Measurements from ENCODE around the gene PORCN.
A peak's percentile ranks its signal among the peaks of the same experiment; 100 is the strongest.
"Not testable (repeated sequence)": the region's sequence is repeated elsewhere in the genome, so short reads cannot be mapped to it uniquely, and the experiment has no call there.

The PORCN gene

DNA sequence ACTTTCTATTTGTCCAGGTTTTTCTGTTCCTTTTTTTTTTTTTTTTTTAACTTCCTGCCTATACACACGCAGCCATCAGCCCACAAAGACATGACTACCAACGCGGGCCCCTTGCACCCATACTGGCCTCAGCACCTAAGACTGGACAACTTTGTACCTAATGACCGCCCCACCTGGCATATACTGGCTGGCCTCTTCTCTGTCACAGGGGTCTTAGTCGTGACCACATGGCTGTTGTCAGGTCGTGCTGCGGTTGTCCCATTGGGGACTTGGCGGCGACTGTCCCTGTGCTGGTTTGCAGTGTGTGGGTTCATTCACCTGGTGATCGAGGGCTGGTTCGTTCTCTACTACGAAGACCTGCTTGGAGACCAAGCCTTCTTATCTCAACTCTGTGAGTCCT, 14.9 kb downstream of the PORCN start:
- no peaks in the 10 kb centered on the region for H3K9me3 ChIP-seq (ENCODE audit: control insufficient read depth, low read length)
- peaks cover 27% of the 10 kb centered on the region for H3K36me3 ChIP-seq (ENCODE audit: control insufficient read depth, insufficient read depth, low read length, severe bottlenecking)
- H3K9ac ChIP-seq (ENCODE audit: low read length): no peak overlapping the region
- no peak for DNase-seq (ENCODE audit: low read depth)
- no peaks in the 10 kb centered on the region for H3K27me3 ChIP-seq (replicated peaks; ENCODE audit: control insufficient read depth, insufficient read depth, low read length)
- peaks cover 3% of the 10 kb centered on the region for H3K4me1 ChIP-seq (ENCODE audit: control insufficient read depth, insufficient read depth, low read length)
- no peak overlapping the region for H3K4me3 ChIP-seq (ENCODE audit: low read length)

DNA sequence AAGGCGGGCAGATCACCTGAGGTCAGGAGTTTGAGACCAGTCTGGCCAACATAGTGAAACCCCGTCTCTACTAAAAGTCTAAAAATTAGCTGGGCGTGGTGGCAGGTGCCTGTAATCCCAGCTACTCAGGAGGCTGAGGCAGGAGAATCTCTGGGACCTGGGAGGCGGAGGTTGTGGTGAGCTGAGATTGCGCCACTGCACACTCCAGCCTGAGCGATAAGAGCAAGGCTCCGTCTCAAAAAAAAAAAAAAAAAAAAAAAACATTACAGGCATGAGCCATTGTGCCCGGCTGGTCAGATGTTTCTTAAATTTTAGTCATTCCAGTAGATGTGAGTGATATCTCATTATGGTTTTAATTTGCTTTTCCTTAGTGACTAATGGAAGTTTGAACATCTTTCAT, 17.1 kb downstream of the PORCN start:
- not testable (repeated sequence) for H3K9ac ChIP-seq (ENCODE audit: low read length); H3K9me3 ChIP-seq (ENCODE audit: control insufficient read depth, low read length); DNase-seq (ENCODE audit: low read depth); H3K4me3 ChIP-seq (ENCODE audit: low read length); H3K4me1 ChIP-seq (ENCODE audit: control insufficient read depth, insufficient read depth, low read length); H3K27me3 ChIP-seq (replicated peaks; ENCODE audit: control insufficient read depth, insufficient read depth, low read length)
- peaks cover 30% of the 10 kb centered on the region for H3K36me3 ChIP-seq (ENCODE audit: control insufficient read depth, insufficient read depth, low read length, severe bottlenecking)

DNA sequence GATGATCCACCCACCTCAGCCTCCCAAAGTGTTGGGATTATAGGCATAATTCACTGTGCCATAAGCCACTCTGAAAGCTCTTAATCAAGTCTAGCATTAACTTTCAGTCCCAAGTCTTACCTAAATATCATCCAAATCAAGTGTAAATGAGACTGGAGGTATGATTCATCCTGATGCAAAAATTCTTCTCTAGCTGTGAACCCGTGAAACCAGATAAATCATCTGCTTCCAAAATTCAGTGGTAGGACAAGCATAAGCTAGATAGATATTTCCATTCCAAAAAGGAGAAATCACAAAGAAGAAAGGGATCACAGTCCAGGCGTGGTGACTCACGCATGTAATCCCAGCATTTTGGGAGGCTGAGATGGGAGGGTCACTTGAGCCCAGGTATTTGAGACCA, 21.9 kb downstream of the PORCN start:
- Histone ChIP-seq H3K9me3 (ENCODE audit: control insufficient read depth, low read length) (no peaks in the 10 kb centered on the region), H3K4me1 (ENCODE audit: control insufficient read depth, insufficient read depth, low read length) (peaks cover 24% of the 10 kb centered on the region), H3K36me3 (ENCODE audit: control insufficient read depth, insufficient read depth, low read length, severe bottlenecking) (peaks cover 24% of the 10 kb centered on the region), H3K27me3 (replicated peaks; ENCODE audit: control insufficient read depth, insufficient read depth, low read length) (no peaks in the 10 kb centered on the region), H3K4me3 (ENCODE audit: low read length) (no peak overlapping the region), H3K9ac (ENCODE audit: low read length) (peak overlapping the region; percentile 83)
- DNase-seq (ENCODE audit: low read depth): no peak

DNA sequence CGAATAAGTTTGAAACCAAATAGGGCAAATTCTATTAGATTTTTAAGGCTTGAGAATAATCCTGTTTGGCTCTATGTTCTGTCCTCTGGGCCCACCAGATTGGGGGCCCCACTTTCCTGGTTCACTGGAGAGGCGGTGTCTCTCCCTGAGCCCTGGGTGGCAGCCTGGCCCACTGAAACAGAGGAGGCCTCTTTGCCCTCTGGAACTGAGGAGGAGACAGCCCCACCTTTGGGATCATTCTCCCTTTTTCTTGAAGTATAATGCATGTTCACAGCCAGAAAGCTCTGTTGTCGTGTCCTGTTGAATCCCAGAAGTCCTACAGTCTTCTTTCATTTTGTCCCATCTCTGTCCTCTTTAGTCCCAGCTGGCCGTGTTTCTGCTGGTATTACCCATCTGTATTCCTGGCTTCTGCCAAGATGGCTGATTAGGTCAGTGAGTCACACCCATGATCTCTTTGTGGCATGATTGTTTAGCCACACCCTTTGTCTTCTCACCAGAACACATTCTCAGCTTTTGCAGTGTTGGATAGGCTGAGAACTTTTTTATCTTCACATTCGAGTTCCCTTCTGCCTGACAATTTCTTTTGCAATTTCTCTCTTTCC, 22.7 kb downstream of the PORCN start:
- Histone ChIP-seq H3K36me3 (ENCODE audit: control insufficient read depth, insufficient read depth, low read length, severe bottlenecking) (peaks cover 24% of the 10 kb centered on the region), H3K27me3 (replicated peaks; ENCODE audit: control insufficient read depth, insufficient read depth, low read length) (no peaks in the 10 kb centered on the region), H3K9ac (ENCODE audit: low read length) (peak overlapping the region; percentile 83), H3K9me3 (ENCODE audit: control insufficient read depth, low read length) (no peaks in the 10 kb centered on the region), H3K4me1 (ENCODE audit: control insufficient read depth, insufficient read depth, low read length) (peaks cover 25% of the 10 kb centered on the region), H3K4me3 (ENCODE audit: low read length) (peak overlapping the region; percentile 43)
- peak; percentile 61 for DNase-seq (ENCODE audit: low read depth)

DNA sequence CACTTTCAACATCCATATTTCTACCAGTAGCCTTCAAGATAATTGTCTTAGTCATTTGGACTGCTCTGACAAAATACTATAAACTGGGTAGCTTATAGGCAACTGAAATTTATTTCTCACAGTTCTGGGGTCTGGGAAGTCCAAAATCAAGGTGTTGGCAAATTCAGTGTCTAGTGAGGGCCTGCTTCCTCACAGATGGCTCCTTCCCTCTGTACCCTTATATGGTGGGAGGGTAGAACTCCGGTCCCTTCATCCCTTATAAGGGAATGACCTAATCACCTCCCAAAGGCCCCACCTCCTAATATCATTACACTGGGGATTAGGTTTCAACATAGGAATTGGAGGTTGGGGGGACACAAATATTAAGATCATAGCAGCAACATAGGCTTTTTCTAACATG, 23.4 kb downstream of the PORCN start:
- Histone ChIP-seq H3K4me3 (ENCODE audit: low read length) (peak overlapping the region; percentile 43), H3K36me3 (ENCODE audit: control insufficient read depth, insufficient read depth, low read length, severe bottlenecking) (peaks cover 17% of the 10 kb centered on the region), H3K27me3 (replicated peaks; ENCODE audit: control insufficient read depth, insufficient read depth, low read length) (no peaks in the 10 kb centered on the region), H3K4me1 (ENCODE audit: control insufficient read depth, insufficient read depth, low read length) (peaks cover 29% of the 10 kb centered on the region), H3K9ac (ENCODE audit: low read length) (peak overlapping the region; percentile 83), H3K9me3 (ENCODE audit: control insufficient read depth, low read length) (no peaks in the 10 kb centered on the region)
- DNase-seq (ENCODE audit: low read depth): no peak

DNA sequence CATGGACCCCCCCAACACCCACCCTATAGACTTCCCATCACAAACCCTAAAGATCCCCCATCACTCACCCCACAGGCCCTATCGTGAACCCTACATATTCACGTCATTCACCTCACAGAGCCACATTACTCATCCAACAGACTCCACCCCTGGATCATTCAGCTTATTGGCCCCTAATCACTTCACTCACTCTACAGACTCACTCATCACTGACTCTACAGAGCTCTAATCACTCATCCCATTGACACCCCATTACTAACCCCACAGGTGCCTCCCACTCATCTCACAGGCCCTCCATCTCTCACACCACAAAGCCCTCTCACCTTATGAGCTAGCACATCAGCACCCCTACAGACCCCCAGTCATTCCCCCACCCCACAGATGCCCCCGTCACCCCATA, 24.4 kb downstream of the PORCN start:
- Histone ChIP-seq H3K36me3 (ENCODE audit: control insufficient read depth, insufficient read depth, low read length, severe bottlenecking) (peaks cover 8% of the 10 kb centered on the region), H3K9me3 (ENCODE audit: control insufficient read depth, low read length) (no peaks in the 10 kb centered on the region), H3K9ac (ENCODE audit: low read length) (no peak overlapping the region), H3K4me3 (ENCODE audit: low read length) (no peak overlapping the region), H3K4me1 (ENCODE audit: control insufficient read depth, insufficient read depth, low read length) (peaks cover 34% of the 10 kb centered on the region), H3K27me3 (replicated peaks; ENCODE audit: control insufficient read depth, insufficient read depth, low read length) (no peaks in the 10 kb centered on the region)
- DNase-seq (ENCODE audit: low read depth): no peak

DNA sequence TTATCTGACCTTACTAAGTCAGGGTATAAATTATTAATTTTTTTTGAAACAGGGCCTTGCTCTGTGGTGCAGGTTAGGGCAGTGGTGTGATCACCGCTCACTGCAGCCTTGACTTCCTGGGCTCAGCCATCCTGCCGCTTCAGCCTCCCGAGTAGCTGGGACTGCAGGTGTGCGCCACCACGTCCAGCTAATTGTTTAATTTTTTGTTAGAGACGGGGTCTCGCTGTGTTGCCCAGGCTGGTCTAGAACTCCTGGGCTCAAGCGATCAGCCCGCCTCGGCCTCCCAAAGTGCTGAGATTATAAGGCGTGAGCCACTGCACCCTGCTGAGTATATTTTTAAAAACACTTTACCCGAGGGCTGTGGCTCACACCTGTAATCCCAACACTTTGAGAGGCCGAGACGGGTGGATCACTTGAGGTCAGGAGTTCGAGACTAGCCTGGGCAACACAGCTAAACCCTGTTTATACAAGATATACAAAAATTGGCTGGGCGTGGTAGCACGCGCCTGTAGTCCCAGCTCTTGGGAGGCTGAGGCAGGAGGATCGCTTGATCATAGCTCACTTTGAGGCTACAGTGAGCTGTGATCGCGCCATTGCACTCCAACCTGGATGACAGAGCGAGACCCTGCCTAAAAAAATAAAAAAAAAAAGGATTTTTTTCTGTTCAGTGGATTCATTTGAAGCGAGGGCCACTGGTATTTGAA, 30.0 kb downstream of the PORCN start:
- DNase-seq (ENCODE audit: low read depth): no peak
- Histone ChIP-seq H3K9me3 (ENCODE audit: control insufficient read depth, low read length) (no peaks in the 10 kb centered on the region), H3K9ac (ENCODE audit: low read length) (no peak overlapping the region), H3K27me3 (replicated peaks; ENCODE audit: control insufficient read depth, insufficient read depth, low read length) (no peaks in the 10 kb centered on the region), H3K4me3 (ENCODE audit: low read length) (peak overlapping the region; percentile 88), H3K4me1 (ENCODE audit: control insufficient read depth, insufficient read depth, low read length) (peaks cover 16% of the 10 kb centered on the region), H3K36me3 (ENCODE audit: control insufficient read depth, insufficient read depth, low read length, severe bottlenecking) (peaks cover 6% of the 10 kb centered on the region)

DNA sequence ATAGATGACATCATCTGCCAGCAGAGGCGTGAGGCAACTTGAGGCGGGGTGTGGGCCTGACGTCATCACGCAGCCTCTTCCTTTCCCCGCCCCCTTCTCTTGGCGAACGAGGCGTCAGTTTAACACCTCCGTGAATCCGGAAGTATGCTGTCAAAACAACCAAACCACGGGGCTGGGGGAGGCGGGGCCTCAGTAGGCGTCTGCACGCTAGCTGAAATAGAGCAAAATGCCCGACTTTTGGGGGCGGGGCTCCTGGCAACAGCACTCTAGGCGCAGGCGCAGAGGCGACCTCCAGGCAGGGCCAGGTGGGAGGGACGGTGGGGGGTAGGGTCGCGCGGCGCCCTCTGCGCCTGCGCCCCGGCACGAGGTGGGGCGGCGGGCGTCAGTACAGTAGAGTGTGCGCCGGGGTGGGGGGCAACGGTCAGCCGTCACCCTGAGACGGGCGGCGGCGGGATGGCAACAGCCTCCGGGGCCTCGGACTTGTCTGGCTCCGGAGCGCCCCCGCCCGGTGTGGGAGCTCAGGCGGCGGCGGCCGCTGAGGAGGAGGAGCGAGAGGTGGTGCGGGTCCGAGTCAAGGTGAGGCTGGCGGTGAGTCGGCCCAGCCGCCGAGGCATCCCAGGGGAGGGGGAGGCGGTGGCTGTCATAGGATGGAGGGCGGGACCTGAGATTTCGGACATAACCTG, 30.7 kb downstream of the PORCN start, which contains the start of gene TBC1D25:
TSS of gene TBC1D25 (plus strand) at position 370 of the 683 bp plus-strand sequence. CDS start at position 454, 84 bp downstream.
- Histone ChIP-seq H3K9me3 (ENCODE audit: control insufficient read depth, low read length) (no peaks in the 10 kb centered on the region), H3K9ac (ENCODE audit: low read length) (peak within 1 kb of the TSS; percentile 87)
- DNase-seq (ENCODE audit: low read depth): peak; percentile 93

DNA sequence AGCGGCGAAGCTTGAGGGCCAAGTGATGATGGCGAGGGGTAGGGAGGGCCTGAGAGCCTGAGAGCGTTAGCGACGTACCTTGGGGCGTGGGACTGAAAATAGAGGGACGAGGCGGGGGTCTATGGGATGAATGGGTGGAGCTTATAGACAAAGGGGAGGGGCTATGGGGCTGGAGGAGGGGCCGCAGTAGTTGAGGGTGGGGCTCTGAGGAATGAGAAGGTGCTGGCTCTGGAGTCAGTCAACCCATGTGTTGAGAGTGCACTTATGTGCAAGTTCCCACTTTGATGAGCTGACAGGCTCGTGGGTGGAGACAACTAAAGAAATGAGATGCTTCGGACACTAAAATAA, 31.2 kb downstream of the PORCN start:
- peak overlapping the region; percentile 88 for H3K4me3 ChIP-seq (ENCODE audit: low read length)
- H3K4me1 ChIP-seq (ENCODE audit: control insufficient read depth, insufficient read depth, low read length): peaks cover 16% of the 10 kb centered on the region
- H3K9ac ChIP-seq (ENCODE audit: low read length): peak overlapping the region; percentile 87
- peaks cover 11% of the 10 kb centered on the region for H3K36me3 ChIP-seq (ENCODE audit: control insufficient read depth, insufficient read depth, low read length, severe bottlenecking)
- no peaks in the 10 kb centered on the region for H3K9me3 ChIP-seq (ENCODE audit: control insufficient read depth, low read length)
- DNase-seq (ENCODE audit: low read depth): peak; percentile 56
- no peaks in the 10 kb centered on the region for H3K27me3 ChIP-seq (replicated peaks; ENCODE audit: control insufficient read depth, insufficient read depth, low read length)

More for the DNA sequence above, 30.7 kb downstream of the PORCN start, which contains the start of gene TBC1D25:
- peaks cover 16% of the 10 kb centered on the region for H3K4me1 ChIP-seq (ENCODE audit: control insufficient read depth, insufficient read depth, low read length)
- peak within 1 kb of the TSS; percentile 88 for H3K4me3 ChIP-seq (ENCODE audit: low read length)
- H3K27me3 ChIP-seq (replicated peaks; ENCODE audit: control insufficient read depth, insufficient read depth, low read length): no peaks in the 10 kb centered on the region
- H3K36me3 ChIP-seq (ENCODE audit: control insufficient read depth, insufficient read depth, low read length, severe bottlenecking): peaks cover 6% of the 10 kb centered on the region

DNA sequence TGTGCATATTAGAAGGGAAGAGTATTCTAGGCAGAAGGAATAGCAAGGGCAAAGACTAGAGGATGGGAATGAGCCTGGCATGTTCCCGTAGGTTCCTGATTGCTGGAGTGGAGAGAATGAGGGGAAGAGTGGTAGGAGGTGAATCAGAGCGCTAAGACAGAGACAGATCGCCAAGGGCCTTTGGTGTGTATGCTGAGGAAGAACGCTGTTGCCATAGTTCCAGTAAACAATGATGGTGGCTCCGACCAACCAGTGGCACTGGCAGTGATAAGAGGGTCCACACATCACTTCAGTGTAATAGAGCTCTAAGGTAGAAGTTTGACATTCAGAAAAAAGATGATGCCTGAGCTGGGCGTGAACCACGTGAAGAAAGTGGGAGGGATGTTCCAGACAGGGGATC, 31.7 kb downstream of the PORCN start:
- no peak for DNase-seq (ENCODE audit: low read depth)
- peaks cover 16% of the 10 kb centered on the region for H3K4me1 ChIP-seq (ENCODE audit: control insufficient read depth, insufficient read depth, low read length)
- no peaks in the 10 kb centered on the region for H3K27me3 ChIP-seq (replicated peaks; ENCODE audit: control insufficient read depth, insufficient read depth, low read length)
- peaks cover 14% of the 10 kb centered on the region for H3K36me3 ChIP-seq (ENCODE audit: control insufficient read depth, insufficient read depth, low read length, severe bottlenecking)
- H3K4me3 ChIP-seq (ENCODE audit: low read length): peak overlapping the region; percentile 88
- H3K9me3 ChIP-seq (ENCODE audit: control insufficient read depth, low read length): no peaks in the 10 kb centered on the region
- H3K9ac ChIP-seq (ENCODE audit: low read length): peak overlapping the region; percentile 87

DNA sequence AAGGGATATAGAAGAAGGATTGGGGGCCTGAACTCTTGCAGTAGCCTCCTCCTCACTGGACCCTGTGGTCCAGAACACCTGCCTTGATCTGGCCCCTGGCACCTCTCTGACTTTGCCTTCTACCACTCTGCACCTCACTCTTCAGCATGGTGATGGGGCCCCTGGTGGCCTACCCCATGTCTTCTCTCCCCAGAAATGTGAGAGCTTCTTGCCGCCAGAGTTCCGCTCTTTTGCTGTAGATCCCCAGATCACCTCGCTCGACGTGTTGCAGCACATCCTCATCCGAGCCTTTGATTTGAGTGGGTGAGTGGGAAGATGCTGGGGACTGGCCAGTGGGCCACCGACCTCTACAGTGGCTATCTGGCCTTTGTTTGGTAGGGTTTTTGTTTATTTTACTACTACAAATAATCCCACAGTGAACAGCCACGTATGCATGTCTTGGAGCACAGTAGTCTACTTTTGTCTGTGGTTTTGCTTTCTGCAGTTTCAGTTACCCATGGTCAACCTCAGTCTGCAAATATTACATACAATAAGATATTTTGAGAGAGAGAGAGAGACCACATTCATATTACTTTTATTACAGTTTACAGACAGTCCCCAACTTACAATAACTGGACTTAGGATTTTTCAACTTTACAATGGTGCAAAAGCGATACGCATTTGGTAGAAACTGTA, 32.5 kb downstream of the PORCN start:
- Histone ChIP-seq H3K4me3 (ENCODE audit: low read length) (peak overlapping the region; percentile 88), H3K36me3 (ENCODE audit: control insufficient read depth, insufficient read depth, low read length, severe bottlenecking) (peaks cover 16% of the 10 kb centered on the region), H3K9me3 (ENCODE audit: control insufficient read depth, low read length) (no peaks in the 10 kb centered on the region)

More for the DNA sequence above, 32.5 kb downstream of the PORCN start:
- Histone ChIP-seq H3K9ac (ENCODE audit: low read length) (no peak overlapping the region), H3K27me3 (replicated peaks; ENCODE audit: control insufficient read depth, insufficient read depth, low read length) (no peaks in the 10 kb centered on the region), H3K4me1 (ENCODE audit: control insufficient read depth, insufficient read depth, low read length) (peaks cover 16% of the 10 kb centered on the region)
- no peak for DNase-seq (ENCODE audit: low read depth)

Data from adipocyte (in vitro differentiated cells).